Nephron (organoid): ENCODE results near the gene PLXNA4.

Source experiments
- H3K27ac Mint-ChIP-seq, 3 experiments: 2 replicates each; pipeline ENCODE4 v1.8.0; 2020; ENCODE audit warnings: mixed read lengths in 3 of 3, mild to moderate bottlenecking in 2 of 3, moderate library complexity in 1 of 3
- H3K27me3 Mint-ChIP-seq: 2 replicates; pipeline ENCODE4 v1.8.0; 2021; ENCODE audit warnings: low read depth, mild to moderate bottlenecking, moderate library complexity, mixed read lengths
- H3K36me3 Mint-ChIP-seq: 2 replicates; pipeline ENCODE4 v1.8.0; 2020; ENCODE audit warnings: low read depth, mixed read lengths
- H3K4me1 Mint-ChIP-seq: 2 replicates; pipeline ENCODE4 v1.8.0; 2020; ENCODE audit warnings: mixed read lengths
- H3K4me3 Mint-ChIP-seq, 3 experiments: 2 replicates each; pipeline ENCODE4 v1.8.0; 2020; ENCODE audit warnings: mild to moderate bottlenecking in 3 of 3, mixed read lengths in 3 of 3, moderate library complexity in 2 of 3
- H3K9me3 Mint-ChIP-seq: 2 replicates; pipeline ENCODE4 v1.8.0; 2020; ENCODE audit warnings: mixed read lengths
- TF ChIP-seq, protein P1 (sequence below), 3 experiments: fragments of 200-600 bp; sonication (generic); IDR thresholded peaks; one replicate each; pipeline ENCODE4 v1.5.0; 2021; ENCODE audit warnings: antibody characterized with exemption in 3 of 3; ENCODE audit not compliant: unreplicated experiment in 3 of 3

PLXNA4 gene

DNA sequence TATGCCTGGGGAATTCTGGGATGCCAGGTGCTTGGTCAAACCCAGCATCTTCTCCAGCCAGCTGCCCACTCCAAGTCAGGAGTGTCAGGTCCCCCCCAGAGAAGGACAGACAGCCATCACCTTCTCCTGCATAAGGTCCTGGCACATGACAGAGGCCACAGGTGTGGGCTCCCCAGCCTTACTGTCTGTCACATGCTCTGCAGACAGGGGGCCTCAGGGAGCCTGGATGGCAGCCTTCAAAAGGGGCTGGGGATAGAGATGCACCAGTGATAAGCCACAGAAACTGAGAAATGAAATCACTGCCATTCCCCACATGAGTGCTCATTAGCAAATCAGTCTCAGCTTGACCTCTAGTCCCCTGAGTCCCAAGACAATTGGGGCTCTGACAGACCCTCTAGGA lies 72.9 kb downstream of the PLXNA4 start:
- no peak overlapping the region for H3K27ac Mint-ChIP-seq
- H3K36me3 Mint-ChIP-seq: peaks cover 6% of the 10 kb centered on the region
- H3K4me1 Mint-ChIP-seq: peaks cover 32% of the 10 kb centered on the region
- H3K9me3 Mint-ChIP-seq: no peaks in the 10 kb centered on the region
- peaks cover 19% of the 10 kb centered on the region for H3K27me3 Mint-ChIP-seq
- H3K4me3 Mint-ChIP-seq: no peak overlapping the region
- TF ChIP-seq, protein P1, sequence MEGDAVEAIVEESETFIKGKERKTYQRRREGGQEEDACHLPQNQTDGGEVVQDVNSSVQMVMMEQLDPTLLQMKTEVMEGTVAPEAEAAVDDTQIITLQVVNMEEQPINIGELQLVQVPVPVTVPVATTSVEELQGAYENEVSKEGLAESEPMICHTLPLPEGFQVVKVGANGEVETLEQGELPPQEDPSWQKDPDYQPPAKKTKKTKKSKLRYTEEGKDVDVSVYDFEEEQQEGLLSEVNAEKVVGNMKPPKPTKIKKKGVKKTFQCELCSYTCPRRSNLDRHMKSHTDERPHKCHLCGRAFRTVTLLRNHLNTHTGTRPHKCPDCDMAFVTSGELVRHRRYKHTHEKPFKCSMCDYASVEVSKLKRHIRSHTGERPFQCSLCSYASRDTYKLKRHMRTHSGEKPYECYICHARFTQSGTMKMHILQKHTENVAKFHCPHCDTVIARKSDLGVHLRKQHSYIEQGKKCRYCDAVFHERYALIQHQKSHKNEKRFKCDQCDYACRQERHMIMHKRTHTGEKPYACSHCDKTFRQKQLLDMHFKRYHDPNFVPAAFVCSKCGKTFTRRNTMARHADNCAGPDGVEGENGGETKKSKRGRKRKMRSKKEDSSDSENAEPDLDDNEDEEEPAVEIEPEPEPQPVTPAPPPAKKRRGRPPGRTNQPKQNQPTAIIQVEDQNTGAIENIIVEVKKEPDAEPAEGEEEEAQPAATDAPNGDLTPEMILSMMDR (IDR thresholded peaks at IDR 0.05; ENCODE audit: unreplicated experiment in 3 of 3): no peak

DNA sequence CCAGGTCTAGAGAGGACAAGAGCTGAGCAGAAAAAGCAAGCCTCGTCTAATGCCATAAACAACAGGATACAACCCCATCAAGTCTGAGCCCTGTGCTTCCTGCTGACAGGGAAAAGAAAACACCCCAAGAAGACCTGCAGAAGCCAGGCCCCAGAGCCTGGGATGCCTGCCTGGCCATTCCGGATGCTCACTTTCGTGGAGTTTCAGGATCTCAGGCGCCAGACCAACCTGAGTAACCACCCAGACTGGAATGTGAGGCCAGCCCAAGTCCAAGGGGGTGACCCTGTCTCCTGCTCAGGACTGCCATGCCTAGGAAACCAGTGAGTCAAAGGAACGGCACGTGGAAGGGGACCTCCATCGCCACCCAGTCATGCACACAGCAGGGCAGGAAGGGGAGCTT lies 74.3 kb downstream of the PLXNA4 start:
- H3K36me3 Mint-ChIP-seq: peaks cover 5% of the 10 kb centered on the region
- no peak overlapping the region for H3K4me3 Mint-ChIP-seq
- peaks cover 41% of the 10 kb centered on the region for H3K4me1 Mint-ChIP-seq
- peaks cover 19% of the 10 kb centered on the region for H3K27me3 Mint-ChIP-seq
- H3K27ac Mint-ChIP-seq: no peak overlapping the region
- TF ChIP-seq, protein P1 (IDR thresholded peaks at IDR 0.05; ENCODE audit: unreplicated experiment in 3 of 3): no peak
- no peaks in the 10 kb centered on the region for H3K9me3 Mint-ChIP-seq

DNA sequence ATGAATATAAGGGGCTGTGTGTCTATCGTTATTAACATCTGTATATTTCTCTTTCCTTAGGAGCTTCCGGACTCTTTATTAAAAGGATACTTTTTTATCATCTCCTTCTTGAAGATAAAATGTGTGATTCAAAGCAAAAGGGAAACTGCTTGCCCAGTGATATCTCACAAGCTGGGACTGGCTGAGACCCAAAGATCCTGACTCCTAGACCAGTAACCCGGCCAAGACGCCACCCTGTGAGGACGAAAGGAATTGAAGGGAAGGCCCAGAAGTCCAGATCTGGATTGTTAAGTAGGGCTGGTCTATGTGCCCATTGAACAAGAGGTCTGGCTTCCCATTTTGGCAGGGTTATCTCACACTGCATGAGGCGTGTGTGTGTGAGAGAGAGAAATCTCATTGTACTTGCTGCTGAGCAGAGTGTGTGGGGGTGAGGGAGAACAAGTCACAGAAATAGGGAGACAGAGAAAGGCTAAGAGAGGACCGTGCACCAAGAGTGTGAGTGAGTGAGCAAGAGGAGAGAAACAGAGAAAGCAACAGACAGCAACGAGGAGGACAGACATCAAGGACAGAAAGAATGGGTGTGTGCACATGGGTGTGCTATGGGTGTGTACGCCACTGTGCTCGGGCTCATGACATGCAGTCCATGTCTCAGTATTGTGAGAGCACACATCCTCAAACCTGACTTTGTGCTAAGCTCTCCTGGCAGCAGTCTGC lies 75.4 kb downstream of the PLXNA4 start:
- Mint-ChIP-seq H3K27ac (no peak overlapping the region), H3K27me3 (peaks cover 16% of the 10 kb centered on the region), H3K9me3 (no peaks in the 10 kb centered on the region), H3K36me3 (no peaks in the 10 kb centered on the region), H3K4me3 (no peak overlapping the region), H3K4me1 (peaks cover 39% of the 10 kb centered on the region)
- TF ChIP-seq, protein P1 (IDR thresholded peaks at IDR 0.05; ENCODE audit: unreplicated experiment in 3 of 3): peak; percentile 21 to 31 (median 26)

DNA sequence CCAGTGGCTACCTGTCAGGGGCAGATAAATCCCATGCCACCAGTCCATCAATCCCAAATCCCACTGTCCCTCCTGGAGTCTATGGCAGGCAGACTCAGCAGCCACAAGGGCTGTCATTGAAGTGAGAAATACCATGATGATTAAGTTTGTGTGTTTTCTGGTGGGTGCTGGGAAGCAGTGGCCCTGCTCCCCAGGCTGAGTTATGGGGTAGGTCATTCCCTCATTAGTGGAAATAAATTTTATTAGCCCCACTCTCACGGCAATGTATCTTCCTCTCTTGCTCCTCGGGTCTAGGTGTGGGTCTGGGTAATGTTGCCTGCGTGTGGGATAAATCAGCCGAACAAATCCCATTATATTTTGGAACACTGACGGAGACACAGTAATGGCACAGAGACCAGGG lies 76.8 kb downstream of the PLXNA4 start:
- TF ChIP-seq, protein P1 (IDR thresholded peaks at IDR 0.05; ENCODE audit: unreplicated experiment in 3 of 3): no peak
- peaks cover 22% of the 10 kb centered on the region for H3K27me3 Mint-ChIP-seq
- H3K27ac Mint-ChIP-seq: no peak overlapping the region
- H3K4me3 Mint-ChIP-seq: no peak overlapping the region
- no peaks in the 10 kb centered on the region for H3K9me3 Mint-ChIP-seq
- peaks cover 25% of the 10 kb centered on the region for H3K4me1 Mint-ChIP-seq
- H3K36me3 Mint-ChIP-seq: no peaks in the 10 kb centered on the region

DNA sequence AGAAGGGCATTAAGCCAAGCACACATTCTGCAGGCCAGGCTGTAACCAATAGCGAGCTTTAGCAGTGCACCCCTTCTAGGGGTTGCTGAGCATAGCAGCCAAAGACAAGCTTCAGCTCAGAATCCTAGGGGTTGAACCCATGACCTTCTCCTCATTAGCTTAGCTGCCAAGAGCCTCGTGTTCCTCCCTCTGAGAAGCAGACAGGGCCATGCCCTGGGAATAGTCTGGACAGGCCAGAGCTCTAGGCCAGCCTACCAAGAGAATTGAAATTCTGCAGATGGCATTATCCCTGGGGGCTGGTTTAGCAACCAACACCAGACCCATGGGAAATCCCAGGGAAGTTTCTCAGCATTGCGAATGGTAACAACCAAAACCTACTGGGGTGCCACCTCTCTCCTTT lies 77.2 kb downstream of the PLXNA4 start:
- TF ChIP-seq, protein P1 (IDR thresholded peaks at IDR 0.05; ENCODE audit: unreplicated experiment in 3 of 3): no peak
- peaks cover 22% of the 10 kb centered on the region for H3K27me3 Mint-ChIP-seq
- H3K9me3 Mint-ChIP-seq: no peaks in the 10 kb centered on the region
- no peak overlapping the region for H3K4me3 Mint-ChIP-seq
- H3K36me3 Mint-ChIP-seq: no peaks in the 10 kb centered on the region
- peaks cover 25% of the 10 kb centered on the region for H3K4me1 Mint-ChIP-seq
- H3K27ac Mint-ChIP-seq: no peak overlapping the region

DNA sequence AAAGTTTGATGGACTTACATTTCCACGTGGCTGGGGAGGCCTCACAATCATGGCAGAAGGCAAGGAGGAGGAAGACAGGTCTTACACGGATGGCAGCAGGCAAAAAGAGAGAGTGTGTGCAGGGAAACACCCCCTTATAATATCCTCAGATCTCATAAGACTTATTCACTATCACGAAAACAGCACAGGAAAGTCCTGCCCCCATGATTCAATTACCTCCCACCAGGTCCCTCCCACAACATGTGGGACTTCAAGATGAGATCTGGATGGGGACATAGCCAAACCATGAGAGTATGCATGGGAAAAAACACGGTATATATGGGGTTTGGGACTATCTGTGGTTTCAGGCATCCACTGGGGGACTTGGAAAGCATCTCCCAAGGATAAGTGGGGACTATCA lies 78.0 kb downstream of the PLXNA4 start:
- no peaks in the 10 kb centered on the region for H3K9me3 Mint-ChIP-seq
- no peak overlapping the region for H3K27ac Mint-ChIP-seq
- no peaks in the 10 kb centered on the region for H3K36me3 Mint-ChIP-seq
- peaks cover 25% of the 10 kb centered on the region for H3K4me1 Mint-ChIP-seq
- peaks cover 26% of the 10 kb centered on the region for H3K27me3 Mint-ChIP-seq
- H3K4me3 Mint-ChIP-seq: no peak overlapping the region
- TF ChIP-seq, protein P1 (IDR thresholded peaks at IDR 0.05; ENCODE audit: unreplicated experiment in 3 of 3): no peak
